K562 (cell line): ENCODE results near the gene IL17RA. TPM values are rescaled to one million over a fixed set of nuclear protein-coding genes. Genes with fewer than 3 reads are reported as not detected.

ENCODE experiments used
- ATAC-seq: fragments of 200-7000 bp; cut with Tn5 transposase; 3 replicates; pipeline ENCODE4 v1.9.1; 2020; ENCODE audit warnings: moderate library complexity
- BruUV-seq: library from RNA; stranded (reverse); fragments of 400-500 nt; replicated peaks from 2 replicates; lab custom pipeline; 2021; lab: Mats Ljungman, UMichigan
- CTCF ChIA-PET: fragments of 300-600 bp; formaldehyde crosslinking; extraction: SDS; loops from one replicate; lab custom pipeline; 2021; ENCODE audit warnings: low intra/inter-chr PET ratio; lab: Yijun Ruan, JAX
- POLR2A ChIA-PET: fragments of 300-600, 350-650 bp; sonication (Branson Sonifier 250); formaldehyde crosslinking; extraction: SDS; loops from one replicate; lab custom pipeline; 2021; ENCODE audit warnings: antibody characterized with exemption, inconsistent platforms; lab: Yijun Ruan, JAX
- DNase-seq, 4 experiments: peaks; one replicate each; pipeline versions ENCODE4 v3.0.0 to v3.0.0-alpha.2; 2011 to 2018; ENCODE audit warnings: low spot score in 3 of 4, mixed read lengths in 3 of 4; ENCODE audit errors: extremely low read depth in 1 of 4
- FAIRE-seq: peaks from 2 replicates; lab custom pipeline; 2011; peaks lifted over from hg19 to GRCh38; lab: Jason Lieb, UNC
- H2AFZ ChIP-seq: 2 replicates; pipeline ENCODE4 v1.6.0; 2011; ENCODE audit warnings: low read depth, low read length, control low read depth, inconsistent platforms
- H3K27ac ChIP-seq: fragments of 200-600 bp; 3 replicates; pipeline ENCODE4 v1.8.0; 2011; ENCODE audit warnings: low read depth, mild to moderate bottlenecking, control low read depth, inconsistent platforms, low read length, moderate library complexity, mixed read lengths; ENCODE audit errors: extremely low read depth
- H3K27me3 ChIP-seq, 2 experiments: fragments of 300-600 bp in 1 of 2; 2 replicates in 1 of 2; 3 replicates in 1 of 2; pipeline versions ENCODE4 v1.6.0 to v1.8.0; 2011; ENCODE audit warnings: inconsistent platforms in 2 of 2, low read length in 2 of 2, mild to moderate bottlenecking in 1 of 2, mixed read lengths in 1 of 2, moderate library complexity in 1 of 2; ENCODE audit not compliant: control insufficient read depth in 2 of 2, insufficient read depth in 2 of 2
- H3K36me3 ChIP-seq: fragments of 300-600 bp; 3 replicates; pipeline ENCODE4 v1.8.0; 2011; ENCODE audit warnings: mild to moderate bottlenecking, low read length, inconsistent platforms; ENCODE audit not compliant: control insufficient read depth, insufficient read depth
- H3K4me1 ChIP-seq, 2 experiments: fragments of 200-600 bp in 1 of 2; replicated peaks in 1 of 2; 2 replicates in 1 of 2; 3 replicates in 1 of 2; pipeline versions ENCODE4 v1.5.1 to v1.8.0; 2011; ENCODE audit warnings: inconsistent platforms in 2 of 2, low read length in 2 of 2, mild to moderate bottlenecking in 1 of 2, mixed read lengths in 1 of 2, moderate library complexity in 1 of 2; ENCODE audit not compliant: control insufficient read depth in 2 of 2, insufficient read depth in 2 of 2
- H3K4me2 ChIP-seq: 2 replicates; pipeline ENCODE4 v1.6.1; 2011; ENCODE audit warnings: low read length, control low read depth, inconsistent platforms, mixed read lengths; ENCODE audit not compliant: insufficient read depth
- H3K4me3 ChIP-seq: fragments of 200-600 bp; sonication (generic), shearing (Covaris generic); 2 replicates; pipeline ENCODE4 v1.5.1; 2016; ENCODE audit warnings: control low read depth, inconsistent platforms
- H3K79me2 ChIP-seq: fragments of 200-600 bp; 3 replicates; pipeline ENCODE4 v1.8.0; 2011; ENCODE audit warnings: low read length, inconsistent platforms; ENCODE audit not compliant: control insufficient read depth, insufficient read depth
- H3K9ac ChIP-seq, 2 experiments: 2 replicates each; pipeline versions ENCODE4 v1.6.0 to v1.6.1; 2011; ENCODE audit warnings: low read depth in 2 of 2, low read length in 2 of 2, control low read depth in 1 of 2, inconsistent platforms in 1 of 2, mild to moderate bottlenecking in 1 of 2, mixed read lengths in 1 of 2; ENCODE audit not compliant: insufficient read depth in 1 of 2
- H3K9me1 ChIP-seq: one replicate; pipeline ENCODE4 v1.6.0; 2011; ENCODE audit warnings: inconsistent platforms, mild to moderate bottlenecking, low read length, moderate library complexity; ENCODE audit not compliant: control insufficient read depth, insufficient read depth
- H3K9me3 ChIP-seq: replicated peaks from 2 replicates; pipeline ENCODE4 v1.5.1; 2011; ENCODE audit warnings: low read depth, low read length, inconsistent platforms; ENCODE audit not compliant: control insufficient read depth, insufficient read depth
- H4K20me1 ChIP-seq: replicated peaks from 2 replicates; pipeline ENCODE4 v1.6.1; 2011; ENCODE audit warnings: low read length, inconsistent platforms, mixed read lengths; ENCODE audit not compliant: control insufficient read depth, insufficient read depth
- ATF6 ChIP-seq: sonication (generic); formaldehyde crosslinking; IDR thresholded peaks from 2 replicates; pipeline ENCODE4 v1.4.0; 2020; ENCODE audit warnings: mild to moderate bottlenecking, missing genetic modification reagents
- CREB1 ChIP-seq, 2 experiments: sonication (generic) in 1 of 2; formaldehyde crosslinking in 1 of 2; IDR thresholded peaks; 2 replicates each; pipeline versions ENCODE4 v1.6.1 to v1.8.0; 2012 to 2022; ENCODE audit warnings: inconsistent platforms in 1 of 2, mild to moderate bottlenecking in 1 of 2, missing genetic modification reagents in 1 of 2, moderate library complexity in 1 of 2
- CTCF ChIP-seq, 3 experiments: IDR thresholded peaks in 2 of 3; conservative IDR thresholded peaks in 1 of 3; 2 replicates each; pipeline ENCODE4 v1.5.1; 2011 to 2012; ENCODE audit warnings: low read length in 3 of 3, mild to moderate bottlenecking in 3 of 3, control low read depth in 2 of 3, improper control_type of control experiment in 1 of 3, inconsistent platforms in 1 of 3, low read depth in 1 of 3, mixed read lengths in 1 of 3, moderate library complexity in 1 of 3; ENCODE audit not compliant: insufficient read depth in 2 of 3
- MCM3 ChIP-seq: fragments of 450-650 bp; IDR thresholded peaks from 2 replicates; pipeline ENCODE4 v1.6.1; 2016
- SP1 ChIP-seq: sonication (generic); formaldehyde crosslinking; IDR thresholded peaks from 2 replicates; pipeline ENCODE4 v1.8.1; 2022; ENCODE audit warnings: mild to moderate bottlenecking, missing genetic modification reagents
- SUPT5H ChIP-seq: fragments of 450-650 bp; IDR thresholded peaks from 2 replicates; pipeline ENCODE4 v1.6.1; 2016
- U2AF1 ChIP-seq: fragments of 200-400 bp; formaldehyde crosslinking; optimal IDR thresholded peaks from 2 replicates; pipeline ENCODE3; 2017; ENCODE audit warnings: mild to moderate bottlenecking, low read depth, low read length, moderate library complexity
- ZNF24 ChIP-seq: fragments of 450-650 bp; IDR thresholded peaks from 2 replicates; pipeline ENCODE4 v1.6.1; 2016
- WGBS: fragments of 100-300 bp; shearing (Covaris generic); methylation state at CpG from one replicate; pipeline ENCODE4 v1.1.6; 2016; ENCODE audit warnings: low coverage, mixed read lengths; ENCODE audit not compliant: insufficient coverage; ENCODE audit errors: missing lambda C conversion rate; 5-methylcytosine and 5-hydroxymethylcytosine counted together
- in situ Hi-C: fragments of 300-500 bp; cut with MboI; formaldehyde crosslinking; loops from 4 replicates; pipeline ENCODE4 v1.15.0; 2018; ENCODE audit warnings: inconsistent platforms, mixed read lengths
- intact Hi-C: fragments of 100-400 bp; cut with micrococcal nuclease; formaldehyde crosslinking; loops from 2 replicates; pipeline ENCODE4 v1.14.2; 2022
- polyA plus RNA-seq, 8 experiments: library from polyadenylated mRNA; depleted of rRNA in 4 of 8; stranded (reverse) in 5 of 8; unstranded in 3 of 8; fragments of >200 nt; fragmentation: Nextera tagmentation in 2 of 8; fragmentation: Illumina TruSeq in 1 of 8; extraction: Ambion mirVana in 2 of 8; extraction: Trizol in 1 of 8; gene quantifications; 2 replicates each; pipeline versions ENCODE4 v1.2.1 to v1.2.3, GENCODE V29; 2011 to 2014; ENCODE audit warnings: inconsistent platforms in 1 of 8, missing spikeins in 1 of 8
- total RNA-seq, 7 experiments: library from RNA; depleted of rRNA in 6 of 7; stranded (reverse); fragments of >200 nt in 6 of 7; fragmentation: Illumina TruSeq in 2 of 7; extraction: Trizol in 2 of 7; gene quantifications; 2 replicates each; pipeline versions ENCODE4 v1.2.1 to v1.2.3, GENCODE V29; 2011 to 2021; ENCODE audit warnings: low replicate concordance in 1 of 7

The IL17RA gene
- total and polyA plus RNA-seq, 9 of the 15 experiments (the other 6 are each of a cell fraction or from before 2014, with no cell fraction given): 0.17 to 11.8 (median 3.7) TPM

GRCh38 chr22:17137170-17137569 is 52.4 kb downstream of the IL17RA start:
- CTCF ChIA-PET: no interaction called here
- H2AFZ ChIP-seq: no peak overlapping the region
- no peak overlapping the region for H3K4me3 ChIP-seq
- no peaks in the 10 kb centered on the region for H3K79me2 ChIP-seq
- H3K9ac ChIP-seq: no peak overlapping the region
- POLR2A ChIA-PET: no interaction called here
- intact Hi-C loops (no loop called here), in situ Hi-C loops (no loop called here)
- no TSS peak for BruUV-seq
- H3K9me3 ChIP-seq: no peaks in the 10 kb centered on the region
- FAIRE-seq (no peak), ATAC-seq (no peak), DNase-seq (no peak)
- 64% methylated on average over 4 of the region's 4 CpGs for WGBS
- peaks cover 23% of the 10 kb centered on the region; the same call in 1 of the 3 replicates for H3K36me3 ChIP-seq
- no peak overlapping the region for H3K4me2 ChIP-seq
- no peaks in the 10 kb centered on the region for H3K4me1 ChIP-seq
- H4K20me1 ChIP-seq: peaks cover 5% of the 10 kb centered on the region; the same call in 1 of the 2 replicates
- H3K27me3 ChIP-seq: peaks cover 0 to 6% of the 10 kb centered on the region in 2 experiments; a peak in 1 of 5 replicates
- TF ChIP-seq ZNF24: 0 out of 2 replicates have a peak, but pooled peaks have one; percentile 30
- no peak for TF ChIP-seq SP1 (CRISPR knock-in tag)
- TF ChIP-seq SUPT5H: no peak
- TF ChIP-seq CREB1 (IDR thresholded peaks at IDR 0.05): no peak
- TF ChIP-seq CREB1 (CRISPR knock-in tag; IDR thresholded peaks at IDR 0.05): no peak
- TF ChIP-seq CTCF (IDR thresholded peaks at IDR 0.05 in 2 of 3, conservative IDR thresholded peaks at IDR 0.05 in 1 of 3; ENCODE audit: insufficient read depth in 2 of 3, low read depth in 1 of 3, low read length in 3 of 3): no peak
- no peak for TF ChIP-seq U2AF1
- no peak for TF ChIP-seq MCM3
- no peak for TF ChIP-seq ATF6 (CRISPR knock-in tag)
- H3K27ac ChIP-seq: no peak overlapping the region
- no peaks in the 10 kb centered on the region for H3K9me1 ChIP-seq
